SK-N-SH treated with all-trans-retinoic acid at 6 μM for 48 hours (cell line): Measurements from ENCODE around the gene C5orf47.

Source experiments
- ATAC-seq: fragments of 200-7000 bp; cut with Tn5 transposase; 3 replicates; pipeline ENCODE4 v1.9.1; 2020; ENCODE audit warnings: mild to moderate bottlenecking, moderate library complexity
- ARNTL ChIP-seq: fragments of 450-650 bp; formaldehyde crosslinking; IDR thresholded peaks from 2 replicates; pipeline ENCODE4 v1.5.0; 2020; ENCODE audit warnings: low read depth, mild to moderate bottlenecking, moderate library complexity, borderline replicate concordance
- BACH2 ChIP-seq: fragments of 250-450 bp; sonication (Bioruptor Pico); IDR thresholded peaks from 2 replicates; pipeline ENCODE4 v1.9.0; 2021; ENCODE audit warnings: mild to moderate bottlenecking, borderline replicate concordance
- CSDC2 ChIP-seq: fragments of 250-450 bp; sonication (Bioruptor Pico); IDR thresholded peaks from 2 replicates; pipeline ENCODE4 v1.5.0; 2020; ENCODE audit warnings: mild to moderate bottlenecking, moderate library complexity
- ESRRG ChIP-seq: fragments of 250-450 bp; sonication (Bioruptor Pico); IDR thresholded peaks from 2 replicates; pipeline ENCODE4 v1.6.1; 2021; ENCODE audit warnings: mild to moderate bottlenecking
- GLIS3 ChIP-seq: fragments of 250-450 bp; sonication (Bioruptor Pico); IDR thresholded peaks from 2 replicates; pipeline ENCODE4 v1.5.0; 2020; ENCODE audit warnings: mild to moderate bottlenecking, moderate library complexity
- OSR1 ChIP-seq: fragments of 250-450 bp; sonication (Bioruptor Pico); IDR thresholded peaks from 2 replicates; pipeline ENCODE4 v1.8.0; 2022; ENCODE audit warnings: moderate library complexity, mild to moderate bottlenecking, inconsistent platforms
- PPARA ChIP-seq: fragments of 250-450 bp; sonication (Bioruptor Pico); IDR thresholded peaks from 2 replicates; pipeline ENCODE4 v1.5.0; 2020; ENCODE audit warnings: mild to moderate bottlenecking, borderline replicate concordance
- RARB ChIP-seq: fragments of 250-450 bp; sonication (Bioruptor Pico); IDR thresholded peaks from 2 replicates; pipeline ENCODE4 v1.8.0; 2021; ENCODE audit warnings: mild to moderate bottlenecking, moderate library complexity
- SNAI2 ChIP-seq: fragments of 250-450 bp; sonication (Bioruptor Pico); IDR thresholded peaks from 2 replicates; pipeline ENCODE4 v1.5.0; 2020; ENCODE audit warnings: mild to moderate bottlenecking, moderate library complexity
- TSHZ2 ChIP-seq: fragments of 250-450 bp; sonication (Bioruptor Pico); IDR thresholded peaks from 2 replicates; pipeline ENCODE4 v1.5.0; 2020; ENCODE audit warnings: mild to moderate bottlenecking, moderate library complexity
- ZC3H10 ChIP-seq: fragments of 250-450 bp; sonication (Bioruptor Pico); IDR thresholded peaks from 2 replicates; pipeline ENCODE4 v1.5.1; 2021; ENCODE audit warnings: mild to moderate bottlenecking, moderate library complexity
- ZFP30 ChIP-seq: fragments of 450-650 bp; formaldehyde crosslinking; IDR thresholded peaks from 2 replicates; pipeline ENCODE4 v1.5.0; 2022; ENCODE audit warnings: mild to moderate bottlenecking, moderate library complexity
- ZNF70 ChIP-seq: fragments of 450-650 bp; formaldehyde crosslinking; IDR thresholded peaks from 2 replicates; pipeline ENCODE4 v1.5.0; 2020; ENCODE audit warnings: mild to moderate bottlenecking, moderate library complexity
- ZNF8 ChIP-seq: fragments of 450-650 bp; formaldehyde crosslinking; IDR thresholded peaks from 2 replicates; pipeline ENCODE4 v1.5.0; 2020; ENCODE audit warnings: mild to moderate bottlenecking, moderate library complexity
- TF ChIP-seq, protein P1 (sequence below): fragments of 250-450 bp; sonication (Bioruptor Pico); IDR thresholded peaks from 2 replicates; pipeline ENCODE4 v1.5.1; 2020; ENCODE audit warnings: low read depth, mild to moderate bottlenecking, moderate library complexity
- TF ChIP-seq, protein P2 (sequence below): fragments of 250-450 bp; sonication (Bioruptor Pico); IDR thresholded peaks from 2 replicates; pipeline ENCODE4 v1.5.1; 2021; ENCODE audit warnings: mild to moderate bottlenecking, moderate library complexity
- TF ChIP-seq, protein P3 (sequence below): fragments of 250-450 bp; sonication (Bioruptor Pico); IDR thresholded peaks from 2 replicates; pipeline ENCODE4 v1.8.0; 2020; ENCODE audit warnings: mild to moderate bottlenecking, moderate library complexity, borderline replicate concordance

The C5orf47 gene

GRCh38 chr5:173963182-173963838, 25.7 kb upstream of the C5orf47 start:
- peak; percentile 72 for ATAC-seq
- TF ChIP-seq TSHZ2 (CRISPR knock-in tag), result no peak
- TF ChIP-seq GLIS3 (CRISPR knock-in tag), result no peak
- TF ChIP-seq ZNF8, result no peak
- TF ChIP-seq RARB (CRISPR knock-in tag), result no peak
- TF ChIP-seq, protein P1, sequence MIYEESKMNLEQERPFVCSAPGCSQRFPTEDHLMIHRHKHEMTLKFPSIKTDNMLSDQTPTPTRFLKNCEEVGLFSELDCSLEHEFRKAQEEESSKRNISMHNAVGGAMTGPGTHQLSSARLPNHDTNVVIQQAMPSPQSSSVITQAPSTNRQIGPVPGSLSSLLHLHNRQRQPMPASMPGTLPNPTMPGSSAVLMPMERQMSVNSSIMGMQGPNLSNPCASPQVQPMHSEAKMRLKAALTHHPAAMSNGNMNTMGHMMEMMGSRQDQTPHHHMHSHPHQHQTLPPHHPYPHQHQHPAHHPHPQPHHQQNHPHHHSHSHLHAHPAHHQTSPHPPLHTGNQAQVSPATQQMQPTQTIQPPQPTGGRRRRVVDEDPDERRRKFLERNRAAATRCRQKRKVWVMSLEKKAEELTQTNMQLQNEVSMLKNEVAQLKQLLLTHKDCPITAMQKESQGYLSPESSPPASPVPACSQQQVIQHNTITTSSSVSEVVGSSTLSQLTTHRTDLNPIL (CRISPR knock-in tag), result no peak
- TF ChIP-seq ZNF70 (CRISPR knock-in tag), result no peak
- TF ChIP-seq, protein P2, sequence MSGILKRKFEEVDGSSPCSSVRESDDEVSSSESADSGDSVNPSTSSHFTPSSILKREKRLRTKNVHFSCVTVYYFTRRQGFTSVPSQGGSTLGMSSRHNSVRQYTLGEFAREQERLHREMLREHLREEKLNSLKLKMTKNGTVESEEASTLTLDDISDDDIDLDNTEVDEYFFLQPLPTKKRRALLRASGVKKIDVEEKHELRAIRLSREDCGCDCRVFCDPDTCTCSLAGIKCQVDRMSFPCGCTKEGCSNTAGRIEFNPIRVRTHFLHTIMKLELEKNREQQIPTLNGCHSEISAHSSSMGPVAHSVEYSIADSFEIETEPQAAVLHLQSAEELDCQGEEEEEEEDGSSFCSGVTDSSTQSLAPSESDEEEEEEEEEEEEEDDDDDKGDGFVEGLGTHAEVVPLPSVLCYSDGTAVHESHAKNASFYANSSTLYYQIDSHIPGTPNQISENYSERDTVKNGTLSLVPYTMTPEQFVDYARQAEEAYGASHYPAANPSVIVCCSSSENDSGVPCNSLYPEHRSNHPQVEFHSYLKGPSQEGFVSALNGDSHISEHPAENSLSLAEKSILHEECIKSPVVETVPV (CRISPR knock-in tag), result no peak
- no peak for TF ChIP-seq ZFP30
- no peak for TF ChIP-seq SNAI2 (CRISPR knock-in tag)

DNA sequence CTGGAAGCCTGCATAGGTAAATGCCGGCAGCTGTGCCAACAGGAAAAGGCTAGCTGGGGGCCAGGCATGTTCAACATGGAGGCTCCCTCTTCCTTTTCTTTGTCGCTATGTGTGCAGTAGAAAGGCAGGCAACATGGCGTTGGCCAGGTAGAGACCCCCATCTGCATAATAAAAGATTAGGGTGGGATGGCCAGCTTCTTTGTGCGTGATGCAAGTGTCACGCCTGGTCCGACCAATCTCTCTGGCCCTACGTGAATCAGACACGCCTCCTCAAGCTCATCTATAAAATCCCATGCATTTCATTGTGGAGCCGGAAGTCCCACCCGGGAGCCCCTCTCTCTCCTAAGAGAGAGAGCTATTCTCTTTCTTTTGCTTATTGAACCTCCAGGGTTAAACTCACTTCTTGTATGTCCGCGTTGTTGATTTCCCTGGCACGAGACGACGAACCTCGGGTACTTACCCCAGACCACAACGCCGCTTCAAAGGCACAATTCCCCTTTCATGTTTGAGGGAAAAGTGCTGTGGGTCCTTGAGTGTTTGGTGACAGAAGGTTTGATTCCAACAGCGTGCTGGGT, 25.0 kb upstream of the C5orf47 start:
- ATAC-seq, result peak; percentile 89
- no peak for TF ChIP-seq RARB (CRISPR knock-in tag)
- TF ChIP-seq, protein P1 (CRISPR knock-in tag), result no peak
- no peak for TF ChIP-seq ESRRG (CRISPR knock-in tag)
- no peak for TF ChIP-seq GLIS3 (CRISPR knock-in tag)
- no peak for TF ChIP-seq ARNTL (CRISPR knock-in tag)
- TF ChIP-seq, protein P2 (CRISPR knock-in tag), result no peak
- TF ChIP-seq CSDC2 (CRISPR knock-in tag), result no peak
- TF ChIP-seq ZFP30, result no peak
- no peak for TF ChIP-seq BACH2
- TF ChIP-seq OSR1, result no peak
- TF ChIP-seq PPARA (CRISPR knock-in tag), result no peak
- no peak for TF ChIP-seq SNAI2 (CRISPR knock-in tag)
- TF ChIP-seq ZNF8, result no peak
- TF ChIP-seq ZC3H10, result no peak
- no peak for TF ChIP-seq ZNF70 (CRISPR knock-in tag)
- TF ChIP-seq, protein P3, sequence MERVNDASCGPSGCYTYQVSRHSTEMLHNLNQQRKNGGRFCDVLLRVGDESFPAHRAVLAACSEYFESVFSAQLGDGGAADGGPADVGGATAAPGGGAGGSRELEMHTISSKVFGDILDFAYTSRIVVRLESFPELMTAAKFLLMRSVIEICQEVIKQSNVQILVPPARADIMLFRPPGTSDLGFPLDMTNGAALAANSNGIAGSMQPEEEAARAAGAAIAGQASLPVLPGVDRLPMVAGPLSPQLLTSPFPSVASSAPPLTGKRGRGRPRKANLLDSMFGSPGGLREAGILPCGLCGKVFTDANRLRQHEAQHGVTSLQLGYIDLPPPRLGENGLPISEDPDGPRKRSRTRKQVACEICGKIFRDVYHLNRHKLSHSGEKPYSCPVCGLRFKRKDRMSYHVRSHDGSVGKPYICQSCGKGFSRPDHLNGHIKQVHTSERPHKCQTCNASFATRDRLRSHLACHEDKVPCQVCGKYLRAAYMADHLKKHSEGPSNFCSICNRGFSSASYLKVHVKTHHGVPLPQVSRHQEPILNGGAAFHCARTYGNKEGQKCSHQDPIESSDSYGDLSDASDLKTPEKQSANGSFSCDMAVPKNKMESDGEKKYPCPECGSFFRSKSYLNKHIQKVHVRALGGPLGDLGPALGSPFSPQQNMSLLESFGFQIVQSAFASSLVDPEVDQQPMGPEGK (CRISPR knock-in tag), result no peak

GRCh38 chr5:173964506-173964905, 24.5 kb upstream of the C5orf47 start:
- TF ChIP-seq SNAI2 (CRISPR knock-in tag), result no peak
- no peak for TF ChIP-seq GLIS3 (CRISPR knock-in tag)
- no peak for TF ChIP-seq BACH2
- TF ChIP-seq ZC3H10, result no peak
- no peak for TF ChIP-seq ZFP30
- no peak for TF ChIP-seq RARB (CRISPR knock-in tag)
- no peak for TF ChIP-seq OSR1
- TF ChIP-seq, protein P3 (CRISPR knock-in tag), result no peak
- TF ChIP-seq, all 23 proteins: peak for 0
- ATAC-seq, result no peak
